Suprapubic skin (tissue), 3 donors: Measurements from ENCODE around the gene TRPM1.

Experiments used
- CTCF ChIP-seq, 2 donors: fragments of 200-600 bp in 1 of 2; fragments of 450-650 bp in 1 of 2; sonication (generic) in 1 of 2; IDR thresholded peaks; one replicate each; pipeline ENCODE4 v1.5.1; 2016 to 2019; ENCODE audit warnings: antibody characterized with exemption in 2 of 2, mild to moderate bottlenecking in 1 of 2, moderate library complexity in 1 of 2
- POLR2A ChIP-seq, 2 donors: fragments of 450-650 bp; IDR thresholded peaks; one replicate each; pipeline ENCODE4 v1.6.1; 2017; ENCODE audit warnings: antibody characterized with exemption in 2 of 2, mild to moderate bottlenecking in 2 of 2, moderate library complexity in 2 of 2

- no peak for TF ChIP-seq POLR2A (IDR thresholded peaks at IDR 0.05)
- TF ChIP-seq CTCF (IDR thresholded peaks at IDR 0.05), result no peak
Observed at GRCh38 chr15:31062310-31062847, 39.1 kb downstream of the TRPM1 start.
